Lower leg skin (tissue), 4 donors: ENCODE measurements around the gene SYN1. TPM values are rescaled to one million over a fixed set of nuclear protein-coding genes. Genes with fewer than 3 reads are reported as not detected.
A peak's percentile ranks its signal among the peaks of the same experiment; 100 is the strongest.

Experiments
- DNase-seq, 2 donors: peaks; one replicate each; pipeline ENCODE4 v3.0.0-alpha.2; 2019; ENCODE audit warnings: low spot score in 2 of 2
- H3K4me3 ChIP-seq: fragments of 200-600 bp; sonication (generic); 2 replicates; pipeline ENCODE4 v1.5.1; 2017; ENCODE audit warnings: mild to moderate bottlenecking, low read depth; ENCODE audit not compliant: poor library complexity, severe bottlenecking
- POLR2A ChIP-seq, 2 donors: fragments of 450-650 bp; IDR thresholded peaks; one replicate each; pipeline ENCODE4 v1.6.1; 2016 to 2017; ENCODE audit warnings: antibody characterized with exemption in 2 of 2, mild to moderate bottlenecking in 1 of 2, moderate library complexity in 1 of 2
- WGBS, 2 donors: methylation state at CpG; one replicate each; pipeline ENCODE4 v1.1.5; 2018; 5-methylcytosine and 5-hydroxymethylcytosine counted together
- intact Hi-C: fragments of 100-400 bp; cut with DNase I; formaldehyde crosslinking; loops from one replicate; pipeline ENCODE4 v1.15.0; 2023; ENCODE audit warnings: low total_unique reads
- total RNA-seq, 4 donors: library from RNA; depleted of rRNA; stranded (reverse); fragments of >200 nt; gene quantifications; one replicate each; pipeline ENCODE4 v1.1.0, GENCODE V29; 2016
- TF ChIP-seq, protein P1 (sequence below), 3 donors: fragments of 450-650 bp; IDR thresholded peaks; one replicate each; pipeline ENCODE4 v1.5.1; 2016; ENCODE audit warnings: antibody characterized with exemption in 3 of 3, mild to moderate bottlenecking in 3 of 3, moderate library complexity in 2 of 3

The SYN1 gene
- total RNA-seq, 4 donors from 2014 or later, result 0.10 to 0.72 (median 0.61) TPM; not detected in 1

DNA sequence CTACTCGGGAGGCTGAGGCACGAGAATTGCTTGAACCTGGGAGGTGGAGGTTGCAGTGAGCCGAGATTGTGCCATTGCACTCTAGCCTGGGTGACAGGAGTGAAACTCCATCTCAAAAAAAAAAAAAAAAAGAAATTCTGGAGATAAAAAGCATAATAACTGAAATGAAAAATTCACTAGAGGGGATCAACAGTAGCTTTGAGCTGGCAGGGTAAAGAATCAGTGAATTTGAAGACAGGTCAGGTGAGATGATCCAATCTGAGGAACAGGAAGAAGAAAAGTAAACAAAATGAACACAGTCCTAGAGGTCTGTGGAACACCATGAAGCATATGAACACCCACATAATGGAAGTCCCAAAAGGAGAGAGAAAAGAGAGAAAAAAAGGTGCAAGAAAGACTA lies 22.4 kb downstream of the SYN1 start:
- WGBS, 2 donors, result 76 to 93% methylated on average over 3 of the region's 3 CpGs
- H3K4me3 ChIP-seq, result no peak overlapping the region
- intact Hi-C loops, result no loop called here
- DNase-seq, result no peak
- TF ChIP-seq POLR2A (IDR thresholded peaks at IDR 0.05), result no peak
- TF ChIP-seq, protein P1, sequence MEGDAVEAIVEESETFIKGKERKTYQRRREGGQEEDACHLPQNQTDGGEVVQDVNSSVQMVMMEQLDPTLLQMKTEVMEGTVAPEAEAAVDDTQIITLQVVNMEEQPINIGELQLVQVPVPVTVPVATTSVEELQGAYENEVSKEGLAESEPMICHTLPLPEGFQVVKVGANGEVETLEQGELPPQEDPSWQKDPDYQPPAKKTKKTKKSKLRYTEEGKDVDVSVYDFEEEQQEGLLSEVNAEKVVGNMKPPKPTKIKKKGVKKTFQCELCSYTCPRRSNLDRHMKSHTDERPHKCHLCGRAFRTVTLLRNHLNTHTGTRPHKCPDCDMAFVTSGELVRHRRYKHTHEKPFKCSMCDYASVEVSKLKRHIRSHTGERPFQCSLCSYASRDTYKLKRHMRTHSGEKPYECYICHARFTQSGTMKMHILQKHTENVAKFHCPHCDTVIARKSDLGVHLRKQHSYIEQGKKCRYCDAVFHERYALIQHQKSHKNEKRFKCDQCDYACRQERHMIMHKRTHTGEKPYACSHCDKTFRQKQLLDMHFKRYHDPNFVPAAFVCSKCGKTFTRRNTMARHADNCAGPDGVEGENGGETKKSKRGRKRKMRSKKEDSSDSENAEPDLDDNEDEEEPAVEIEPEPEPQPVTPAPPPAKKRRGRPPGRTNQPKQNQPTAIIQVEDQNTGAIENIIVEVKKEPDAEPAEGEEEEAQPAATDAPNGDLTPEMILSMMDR (IDR thresholded peaks at IDR 0.05), result no peak

DNA sequence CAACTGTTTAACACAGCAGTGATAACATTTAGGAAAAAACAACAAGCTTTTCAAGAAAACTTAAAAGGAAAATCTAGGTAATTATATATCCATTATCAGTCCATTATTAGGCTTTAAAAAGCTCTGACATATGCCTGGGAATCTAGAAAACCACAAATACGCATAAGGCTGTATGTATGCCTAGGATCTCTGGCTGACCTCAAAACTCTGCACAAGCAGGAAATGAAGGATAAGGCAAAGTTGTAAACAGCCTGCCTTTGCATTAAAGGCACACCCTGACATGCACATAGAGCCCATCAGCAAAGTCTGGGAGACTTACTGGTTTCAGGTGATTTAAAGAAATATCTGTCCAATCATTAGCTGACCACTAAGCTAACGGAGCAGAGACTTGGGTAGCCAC lies 23.4 kb downstream of the SYN1 start:
- intact Hi-C loops, result no loop called here
- H3K4me3 ChIP-seq, result no peak overlapping the region
- 61 to 78% methylated on average over 2 of the region's 2 CpGs for WGBS, 2 donors
- no peak for TF ChIP-seq POLR2A (IDR thresholded peaks at IDR 0.05)
- DNase-seq, result no peak

DNA sequence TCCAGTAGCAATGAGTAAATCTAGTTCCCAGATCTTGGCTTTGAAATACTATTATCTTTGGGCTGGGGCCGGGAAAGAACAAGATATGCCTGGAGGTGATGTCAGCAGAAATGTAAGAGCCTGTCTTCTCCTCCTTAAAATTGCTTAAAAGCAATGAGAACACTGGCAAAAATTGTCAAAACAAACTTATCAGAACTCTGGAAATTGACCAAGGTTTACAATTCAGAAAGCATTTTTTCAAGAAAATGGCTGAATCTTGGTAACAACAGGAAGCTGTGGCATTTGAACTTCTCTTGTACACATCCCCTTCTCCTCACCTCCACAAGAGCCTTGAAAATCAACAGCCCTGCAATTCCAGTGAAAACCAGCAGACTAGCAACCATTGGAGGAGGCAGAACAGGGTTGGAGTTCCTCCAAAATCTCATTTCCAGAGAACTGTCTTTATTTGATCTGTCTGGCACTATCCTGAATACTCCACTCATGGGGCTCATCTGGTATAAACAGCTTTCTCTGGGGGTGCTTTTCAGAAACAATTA lies 23.9 kb downstream of the SYN1 start:
- intact Hi-C loops, result no loop called here
- no peak overlapping the region for H3K4me3 ChIP-seq
- DNase-seq, result no peak
- 38 to 66% methylated on average over 1 of the region's 1 CpG for WGBS, 2 donors
- no peak for TF ChIP-seq POLR2A (IDR thresholded peaks at IDR 0.05)
- TF ChIP-seq, protein P1 (IDR thresholded peaks at IDR 0.05), result no peak

DNA sequence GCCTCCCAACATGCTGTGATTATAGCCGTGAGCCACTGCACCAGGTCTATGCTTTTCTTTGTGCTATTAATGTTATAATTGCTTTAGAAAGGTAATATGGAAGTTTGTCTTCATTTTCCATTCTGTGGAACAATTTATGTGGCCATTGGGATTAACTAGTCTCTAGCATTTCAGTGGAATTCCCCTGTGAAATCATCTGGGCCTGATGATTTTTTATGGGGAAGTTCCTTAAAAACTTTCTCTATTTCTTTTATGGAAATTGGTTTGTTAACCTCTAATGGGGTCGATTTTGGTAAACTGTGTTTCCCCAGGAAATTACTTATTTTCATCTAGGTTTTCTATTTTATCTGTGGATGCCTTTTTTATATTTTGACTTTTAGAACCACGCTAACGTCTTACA lies 26.1 kb downstream of the SYN1 start:
- H3K4me3 ChIP-seq, result no peak overlapping the region
- WGBS, 2 donors, result 64 to 75% methylated on average over 4 of the region's 4 CpGs
- TF ChIP-seq, protein P1 (IDR thresholded peaks at IDR 0.05), result no peak
- TF ChIP-seq POLR2A (IDR thresholded peaks at IDR 0.05), result no peak
- intact Hi-C loops, result no loop called here
- DNase-seq, result no peak

DNA sequence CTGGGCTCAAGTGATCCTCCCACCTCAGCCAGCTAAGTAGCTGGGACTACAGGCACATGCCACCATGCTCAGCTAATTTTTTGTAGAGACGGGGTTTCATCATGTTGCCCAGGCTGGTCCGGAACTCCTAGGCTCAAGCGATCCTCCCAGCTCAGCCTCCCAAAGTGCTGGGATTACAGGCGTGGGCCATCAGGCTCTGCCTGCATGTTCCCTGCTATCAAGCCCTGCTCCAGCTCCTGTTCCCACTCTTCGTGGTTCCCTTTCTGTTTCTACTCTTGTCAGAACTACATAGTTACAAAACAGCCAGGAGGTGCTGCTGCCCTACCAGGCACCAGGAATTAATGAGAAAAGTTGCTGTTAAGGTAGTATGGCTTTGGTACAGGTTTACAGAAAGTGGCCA lies 28.7 kb downstream of the SYN1 start:
- DNase-seq, result peak in 1 of 2 donors; percentile 46
- no peak overlapping the region for H3K4me3 ChIP-seq
- 85 to 86% methylated on average over 5 of the region's 5 CpGs for WGBS, 2 donors
- no peak for TF ChIP-seq POLR2A (IDR thresholded peaks at IDR 0.05)
- TF ChIP-seq, protein P1 (IDR thresholded peaks at IDR 0.05), result no peak
- intact Hi-C loops, result no loop called here

DNA sequence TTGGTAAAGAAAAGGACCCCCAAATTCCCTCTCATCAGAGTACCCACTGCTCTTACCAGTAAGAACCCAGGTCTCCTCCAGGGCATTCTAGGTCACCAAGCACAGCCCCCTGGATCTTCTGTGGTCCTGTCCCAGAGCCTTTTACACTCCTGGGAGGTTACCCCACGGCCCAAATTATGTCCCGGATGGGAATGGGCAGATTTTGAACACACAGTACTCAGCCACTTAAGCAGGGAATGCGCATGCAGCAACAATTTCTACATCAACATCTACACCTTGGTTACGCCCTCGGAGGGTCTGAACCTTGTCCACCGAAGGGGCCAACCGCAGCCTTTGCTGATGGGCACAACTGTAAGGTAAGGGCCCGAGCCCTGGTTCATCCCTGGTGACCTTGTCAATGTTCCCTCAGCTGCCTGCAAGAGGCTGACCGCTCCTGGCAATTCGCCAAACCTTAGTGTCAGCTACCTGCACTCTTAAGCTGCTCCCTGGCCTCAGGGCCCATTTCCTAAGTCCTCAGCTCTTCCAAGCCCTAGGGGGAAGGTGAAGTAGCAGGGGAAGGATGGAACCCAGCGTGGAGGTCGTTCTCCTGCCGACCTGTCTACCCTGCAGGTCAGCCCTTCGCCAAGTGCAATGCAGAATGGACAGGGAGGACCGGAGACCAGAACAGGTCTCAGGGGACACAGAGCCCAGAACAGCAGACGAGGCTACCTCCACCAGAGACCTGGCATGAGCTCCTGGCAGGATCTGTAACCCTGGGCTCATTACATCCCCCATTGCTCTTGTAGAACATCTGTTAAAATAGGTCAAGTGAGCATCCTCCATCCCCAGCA lies 31.5 kb downstream of the SYN1 start:
- peak in 1 of 2 donors; percentile 80 for DNase-seq
- intact Hi-C loops, result no loop called here
- 79 to 82% methylated on average over 10 to 15 of the region's 16 CpGs for WGBS, 2 donors
- TF ChIP-seq, protein P1 (IDR thresholded peaks at IDR 0.05), result no peak
- TF ChIP-seq POLR2A (IDR thresholded peaks at IDR 0.05), result no peak
- no peak overlapping the region for H3K4me3 ChIP-seq
